ENCODE results near the gene MRFAP1. TPM values are rescaled to one million over a fixed set of nuclear protein-coding genes. Genes with fewer than 3 reads are reported as not detected.

The MRFAP1 gene
- 92.2 and 99.1 TPM in 2 replicates for total RNA-seq
- polyA plus RNA-seq: 261 and 301 TPM in 2 replicates
- 368 and 418 TPM in 2 replicates for polyA plus RNA-seq (2012)
- polyA minus RNA-seq (ENCODE audit: low replicate concordance): 29.6 and 39.3 TPM in 2 replicates

- DNase-seq (ENCODE audit: low read depth in 2 of 2): peak; percentile 96
- H2AFZ ChIP-seq (ENCODE audit: low read length): peak within 1 kb of the TSS; percentile 94
- H3K4me2 ChIP-seq (ENCODE audit: extremely low read depth, insufficient read depth, low read length): peak within 1 kb of the TSS; percentile 88
- no peaks in the 10 kb centered on the region for H4K20me1 ChIP-seq (ENCODE audit: control insufficient read depth, extremely low read depth, insufficient read depth, low read length)
- peaks cover 1% of the 10 kb centered on the region for H3K36me3 ChIP-seq (ENCODE audit: control insufficient read depth, insufficient read depth, low read length)
- peaks cover 7% of the 10 kb centered on the region for H3K4me1 ChIP-seq (ENCODE audit: control insufficient read depth, extremely low read depth, insufficient read depth, low read length)
- H3K9me3 ChIP-seq (ENCODE audit: control insufficient read depth, insufficient read depth, low read depth, low read length): no peaks in the 10 kb centered on the region
- H3K9ac ChIP-seq (ENCODE audit: insufficient read depth, low read length): peak within 1 kb of the TSS; percentile 81
- peak within 1 kb of the TSS; percentile 59 to 94 (median 85) for H3K4me3 ChIP-seq (replicated peaks in 1 of 4; ENCODE audit: control extremely low read depth in 1 of 4, insufficient read depth in 1 of 4, low read depth in 3 of 4, low read length in 4 of 4)
- peaks cover 26% of the 10 kb centered on the region for H3K79me2 ChIP-seq (ENCODE audit: control insufficient read depth, insufficient read depth, low read length)
- H3K27me3 ChIP-seq (ENCODE audit: control insufficient read depth, insufficient read depth, low read length): no peaks in the 10 kb centered on the region
- H3K27ac ChIP-seq (ENCODE audit: insufficient read depth, low read length): peak within 1 kb of the TSS; percentile 90
- TF ChIP-seq EZH2 (IDR thresholded peaks at IDR 0.05; ENCODE audit: low read length, missing control alignments): no peak
- no peak for TF ChIP-seq CTCF (conservative IDR thresholded peaks at IDR 0.05 in 1 of 2, IDR thresholded peaks at IDR 0.05 in 1 of 2; ENCODE audit: low read depth in 1 of 2, low read length in 2 of 2)
These were observed at the start of gene MRFAP1 for GRCh38 chr4:6640292-6641163. MRFAP1 (plus strand) TSS chr4:6640685; CDS start chr4:6640863, 178 bp downstream.

- no peak overlapping the region for H3K4me2 ChIP-seq (ENCODE audit: extremely low read depth, insufficient read depth, low read length)
- no peaks in the 10 kb centered on the region for H3K27me3 ChIP-seq (ENCODE audit: control insufficient read depth, insufficient read depth, low read length)
- peaks cover 7% of the 10 kb centered on the region for H3K36me3 ChIP-seq (ENCODE audit: control insufficient read depth, insufficient read depth, low read length)
- no peak for DNase-seq (ENCODE audit: low read depth in 2 of 2)
- H3K27ac ChIP-seq (ENCODE audit: insufficient read depth, low read length): no peak overlapping the region
- H3K79me2 ChIP-seq (ENCODE audit: control insufficient read depth, insufficient read depth, low read length): no peaks in the 10 kb centered on the region
- H4K20me1 ChIP-seq (ENCODE audit: control insufficient read depth, extremely low read depth, insufficient read depth, low read length): no peaks in the 10 kb centered on the region
- no peaks in the 10 kb centered on the region for H3K9me3 ChIP-seq (ENCODE audit: control insufficient read depth, insufficient read depth, low read depth, low read length)
- H3K4me1 ChIP-seq (ENCODE audit: control insufficient read depth, extremely low read depth, insufficient read depth, low read length): no peaks in the 10 kb centered on the region
- no peak overlapping the region for H3K9ac ChIP-seq (ENCODE audit: insufficient read depth, low read length)
- TF ChIP-seq EZH2 (IDR thresholded peaks at IDR 0.05; ENCODE audit: low read length, missing control alignments) (no peak), CTCF (conservative IDR thresholded peaks at IDR 0.05 in 1 of 2, IDR thresholded peaks at IDR 0.05 in 1 of 2; ENCODE audit: low read depth in 1 of 2, low read length in 2 of 2) (no peak)
- no peak overlapping the region for H2AFZ ChIP-seq (ENCODE audit: low read length)
- no peak overlapping the region for H3K4me3 ChIP-seq (replicated peaks in 1 of 4; ENCODE audit: control extremely low read depth in 1 of 4, insufficient read depth in 1 of 4, low read depth in 3 of 4, low read length in 4 of 4)
These were observed 49.2 kb upstream of the MRFAP1 start for GRCh38 chr4:6591313-6591712.

GRCh38 chr4:6591781-6592180 lies 48.7 kb upstream of the MRFAP1 start:
- H3K27me3 ChIP-seq (ENCODE audit: control insufficient read depth, insufficient read depth, low read length): no peaks in the 10 kb centered on the region
- peaks cover 7% of the 10 kb centered on the region for H3K36me3 ChIP-seq (ENCODE audit: control insufficient read depth, insufficient read depth, low read length)
- H3K4me1 ChIP-seq (ENCODE audit: control insufficient read depth, extremely low read depth, insufficient read depth, low read length): no peaks in the 10 kb centered on the region
- no peaks in the 10 kb centered on the region for H4K20me1 ChIP-seq (ENCODE audit: control insufficient read depth, extremely low read depth, insufficient read depth, low read length)
- DNase-seq (ENCODE audit: low read depth in 2 of 2): no peak
- H3K9me3 ChIP-seq (ENCODE audit: control insufficient read depth, insufficient read depth, low read depth, low read length): no peaks in the 10 kb centered on the region
- no peak overlapping the region for H3K4me3 ChIP-seq (replicated peaks in 1 of 4; ENCODE audit: control extremely low read depth in 1 of 4, insufficient read depth in 1 of 4, low read depth in 3 of 4, low read length in 4 of 4)
- TF ChIP-seq EZH2 (IDR thresholded peaks at IDR 0.05; ENCODE audit: low read length, missing control alignments): no peak
- no peak for TF ChIP-seq CTCF (conservative IDR thresholded peaks at IDR 0.05 in 1 of 2, IDR thresholded peaks at IDR 0.05 in 1 of 2; ENCODE audit: low read depth in 1 of 2, low read length in 2 of 2)
- no peaks in the 10 kb centered on the region for H3K79me2 ChIP-seq (ENCODE audit: control insufficient read depth, insufficient read depth, low read length)
- H3K4me2 ChIP-seq (ENCODE audit: extremely low read depth, insufficient read depth, low read length): no peak overlapping the region
- H3K9ac ChIP-seq (ENCODE audit: insufficient read depth, low read length): no peak overlapping the region
- H2AFZ ChIP-seq (ENCODE audit: low read length): no peak overlapping the region
- no peak overlapping the region for H3K27ac ChIP-seq (ENCODE audit: insufficient read depth, low read length)
